Superior temporal gyrus (tissue), 1 donor: ENCODE data around the gene KDM3B.
A peak's percentile ranks its signal among the peaks of the same experiment; 100 is the strongest.

Experiments
- DNase-seq: peaks from one replicate; pipeline ENCODE4 v3.0.0-alpha.2; 2016; ENCODE audit errors: extremely low spot score

Gene KDM3B

GRCh38 chr5:138346889-138347288, 5.6 kb upstream of the KDM3B start:
- no peak for DNase-seq

GRCh38 chr5:138349852-138350562, 2.5 kb upstream of the KDM3B start:
- DNase-seq, result no peak

- no peak for DNase-seq
Measured at GRCh38 chr5:138350563-138350890, 2.0 kb upstream of the KDM3B start.

GRCh38 chr5:138351056-138351455, 1.4 kb upstream of the KDM3B start:
- no peak for DNase-seq

- no peak for DNase-seq
Measured at GRCh38 chr5:138351517-138351916, 968 bp upstream of the KDM3B start.

GRCh38 chr5:138352722-138353559, 456 bp downstream of the KDM3B start:
- DNase-seq, result peak; percentile 68

GRCh38 chr5:138353560-138354080, 1.1 kb downstream of the KDM3B start:
- DNase-seq, result no peak

- no peak for DNase-seq
Measured at GRCh38 chr5:138354387-138354786, 1.9 kb downstream of the KDM3B start.

- DNase-seq, result peak; percentile 79
Measured at GRCh38 chr5:138354926-138355378, 2.5 kb downstream of the KDM3B start.

- no peak for DNase-seq
Measured at GRCh38 chr5:138359621-138360020, 7.1 kb downstream of the KDM3B start.

GRCh38 chr5:138360941-138361452, 8.5 kb downstream of the KDM3B start:
- DNase-seq, result no peak

- no peak for DNase-seq
Measured at GRCh38 chr5:138364576-138364975, 12.1 kb downstream of the KDM3B start.

GRCh38 chr5:138366632-138367382, 14.3 kb downstream of the KDM3B start:
- DNase-seq, result no peak

GRCh38 chr5:138369261-138369660, 16.8 kb downstream of the KDM3B start:
- no peak for DNase-seq

- DNase-seq, result no peak
Measured at GRCh38 chr5:138369706-138370105, 17.2 kb downstream of the KDM3B start.

- no peak for DNase-seq
Measured at GRCh38 chr5:138370537-138370936, 18.1 kb downstream of the KDM3B start.

- DNase-seq, result no peak
Measured at GRCh38 chr5:138371454-138371853, 19.0 kb downstream of the KDM3B start.

GRCh38 chr5:138372225-138372624, 19.7 kb downstream of the KDM3B start:
- no peak for DNase-seq

- no peak for DNase-seq
Measured at GRCh38 chr5:138372653-138373052, 20.2 kb downstream of the KDM3B start.

GRCh38 chr5:138382347-138382746, 29.9 kb downstream of the KDM3B start:
- no peak for DNase-seq

GRCh38 chr5:138385660-138386059, 33.2 kb downstream of the KDM3B start:
- peak; percentile 32 for DNase-seq

GRCh38 chr5:138386290-138386689, 33.8 kb downstream of the KDM3B start:
- DNase-seq, result no peak
